GM12873 (cell line): ENCODE data around the gene KCNJ6.

Experiments
- CTCF ChIP-seq: IDR thresholded peaks from 2 replicates; pipeline ENCODE4 v1.5.1; 2012; ENCODE audit warnings: low read depth, mild to moderate bottlenecking, moderate library complexity, low read length, control low read depth; ENCODE audit not compliant: insufficient read depth; ENCODE audit errors: missing control alignments

KCNJ6 gene

DNA sequence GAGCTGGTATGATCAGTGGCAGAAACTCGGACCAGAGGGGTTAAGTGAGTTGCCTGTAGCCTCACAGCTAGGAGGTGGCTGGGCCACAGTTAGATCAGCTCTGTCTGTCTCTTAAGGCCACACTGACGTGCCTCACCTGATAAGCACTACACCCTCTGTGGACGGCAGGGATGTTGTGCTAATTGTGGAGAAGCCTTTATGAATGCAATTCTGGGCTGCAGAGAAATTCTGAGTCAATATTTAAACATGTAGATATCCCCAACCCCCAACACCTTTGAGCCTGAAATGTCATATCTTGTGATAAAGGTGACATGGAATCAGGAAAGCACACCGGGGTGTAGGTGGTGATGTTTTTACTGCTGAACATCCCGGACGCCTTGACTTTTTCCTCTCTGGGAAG, 88.3 kb downstream of the KCNJ6 start:
- no peak for TF ChIP-seq CTCF

GRCh38 chr21:37821786-37822450, 94.3 kb downstream of the KCNJ6 start:
- no peak for TF ChIP-seq CTCF

DNA sequence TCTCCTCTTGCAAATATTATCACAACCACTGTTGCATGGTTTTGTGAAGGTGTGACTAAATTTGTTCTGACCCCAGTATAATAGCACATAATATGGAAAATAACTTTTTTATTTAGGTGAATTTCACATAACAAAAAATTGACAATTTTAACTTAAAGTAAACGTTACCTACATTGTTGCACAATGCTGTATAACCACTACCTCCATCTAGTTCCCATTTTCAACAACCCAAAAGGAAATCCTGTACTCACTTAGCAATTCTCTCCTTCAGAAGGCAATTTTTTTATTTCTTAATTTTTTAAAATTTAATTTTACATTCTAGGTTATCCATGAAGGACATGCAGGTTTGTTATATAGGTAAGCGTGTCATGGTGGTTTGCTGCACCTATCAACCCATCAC, 95.2 kb downstream of the KCNJ6 start:
- TF ChIP-seq CTCF = no peak

DNA sequence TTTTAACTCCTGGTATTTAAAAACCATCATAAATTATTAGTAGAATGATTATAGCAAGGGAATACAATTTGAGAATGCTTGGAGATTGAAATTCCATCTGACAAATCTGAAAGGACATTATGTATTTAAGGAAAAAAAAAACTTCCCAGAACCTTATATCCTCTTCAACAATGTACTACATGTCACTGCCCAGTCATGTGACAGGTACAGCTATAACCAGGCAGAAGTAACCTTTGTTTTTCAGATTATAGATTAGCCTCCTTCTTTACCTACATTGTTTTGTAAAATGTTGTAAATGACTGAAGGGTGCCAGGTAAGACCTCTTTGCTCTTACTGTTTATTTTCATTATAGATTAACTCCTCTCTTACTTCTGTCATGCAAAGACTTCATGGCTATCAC, 96.9 kb downstream of the KCNJ6 start:
- no peak for TF ChIP-seq CTCF

- no peak for TF ChIP-seq CTCF
Observed at GRCh38 chr21:37817242-37817641, 99.0 kb downstream of the KCNJ6 start.

DNA sequence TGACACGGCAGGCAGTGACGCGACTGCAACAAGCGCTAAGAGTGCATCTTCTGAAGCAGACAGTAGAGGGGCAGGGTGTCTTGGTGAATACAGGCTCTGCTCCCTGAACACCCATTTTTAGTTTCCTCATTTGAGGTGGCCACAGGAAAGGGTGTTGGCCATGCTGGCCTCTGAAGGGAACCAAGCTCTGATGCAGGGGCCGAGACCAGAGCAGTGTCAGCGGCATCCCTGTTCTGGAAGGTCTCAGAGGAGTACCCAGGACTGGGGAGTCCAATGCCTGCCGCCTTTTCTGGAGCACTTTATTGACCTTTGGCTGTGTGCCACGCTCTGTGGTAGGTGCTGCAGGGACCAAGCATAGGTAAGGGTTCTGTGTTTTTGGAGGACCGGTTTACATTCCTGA, 100.4 kb downstream of the KCNJ6 start:
- TF ChIP-seq CTCF = no peak

DNA sequence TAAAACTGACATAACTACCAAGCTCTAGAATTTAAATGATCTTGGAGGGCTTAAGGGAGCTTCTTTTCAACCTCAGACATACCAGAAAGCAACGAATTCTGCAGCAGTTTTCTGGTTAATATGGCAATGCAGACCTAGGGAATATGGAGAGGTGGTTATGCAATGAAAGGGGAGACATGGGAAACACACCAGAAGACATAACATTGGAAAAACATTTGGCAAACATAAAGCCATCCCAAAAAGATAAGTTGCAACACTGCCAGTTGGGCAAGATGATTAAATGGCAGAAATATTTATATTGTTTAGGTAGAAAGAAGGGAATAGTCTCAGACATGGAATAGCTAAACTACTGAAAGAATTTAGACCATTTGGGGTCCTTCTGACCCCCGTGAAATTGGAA, 104.5 kb downstream of the KCNJ6 start:
- TF ChIP-seq CTCF = no peak
